Adrenal gland (tissue), 12 donors: ENCODE measurements around the gene CEP41. TPM values are rescaled to one million over a fixed set of nuclear protein-coding genes. Genes with fewer than 3 reads are reported as not detected.

Experiments used
- DNase-seq, 7 donors: peaks; one replicate each; pipeline ENCODE4 v3.0.0-alpha.2; 2019 to 2020
- H3K27ac ChIP-seq, 5 donors: fragments of 200-600 bp; sonication (generic) in 4 of 5; 1 replicate in 3 of 5; 2 replicates in 2 of 5; pipeline versions ENCODE4 v1.5.1 to v1.8.0; 2016 to 2020; ENCODE audit warnings: mild to moderate bottlenecking in 1 of 5
- H3K27me3 ChIP-seq: fragments of 200-600 bp; 2 replicates; pipeline ENCODE4 v1.8.0; 2021
- H3K36me3 ChIP-seq, 2 donors: fragments of 200-600 bp; replicated peaks in 1 of 2; 1 replicate in 1 of 2; 2 replicates in 1 of 2; pipeline versions ENCODE4 v1.5.1 to v1.8.0; 2018 to 2022
- H3K4me1 ChIP-seq, 2 donors: fragments of 200-600 bp; replicated peaks in 1 of 2; 1 replicate in 1 of 2; 2 replicates in 1 of 2; pipeline versions ENCODE4 v1.5.1 to v1.8.0; 2018 to 2021
- H3K4me3 ChIP-seq, 4 donors: fragments of 200-600 bp; sonication (generic) in 3 of 4; one replicate each; pipeline ENCODE4 v1.5.1; 2016 to 2018
- H3K9me3 ChIP-seq, 3 donors: fragments of 200-600 bp; sonication (generic) in 1 of 3; replicated peaks in 1 of 3; 1 replicate in 2 of 3; 2 replicates in 1 of 3; pipeline versions ENCODE4 v1.5.1 to v1.8.0; 2016 to 2021
- POLR2A ChIP-seq, 2 donors: fragments of 450-650 bp; IDR thresholded peaks; one replicate each; pipeline ENCODE4 v1.6.1; 2017; ENCODE audit warnings: antibody characterized with exemption in 2 of 2, mild to moderate bottlenecking in 2 of 2, moderate library complexity in 1 of 2
- WGBS, 4 donors: extraction: QIAGEN DNeasy Blood & Tissue Kit in 2 of 4; methylation state at CpG; one replicate each; pipeline versions ENCODE4 v1.1.5 to v1.1.7; 2013 to 2017; 5-methylcytosine and 5-hydroxymethylcytosine counted together
- intact Hi-C, 2 donors: fragments of 100-400 bp; cut with DNase I; formaldehyde crosslinking; loops; one replicate each; pipeline versions ENCODE4 v1.14.1 to v1.15.0; 2022 to 2023
- polyA plus RNA-seq, 3 donors: library from polyadenylated mRNA; stranded (reverse); fragments of 200-250 nt in 2 of 3; fragments of 350-450 nt in 1 of 3; fragmentation: Illumina TruSeq in 1 of 3; extraction: RNeasy Lipid Tissue Mini Kit (QIAGEN cat#74804) in 1 of 3; gene quantifications; one replicate each; pipeline ENCODE4 v1.2.3, GENCODE V29; 2013 to 2014
- total RNA-seq, 9 donors: library from RNA; depleted of rRNA in 4 of 9; stranded (reverse); fragments of >200 nt in 4 of 9; fragments of 120-200 nt in 1 of 9; fragmentation: NEBNext Ultra II Directional in 1 of 9; extraction: Animal tissue kit (Norgen Biotek cat#: 25700) in 1 of 9; gene quantifications; one replicate each; pipeline versions ENCODE4 v1.1.0 to v1.2.4, GENCODE V29; 2013 to 2023
- TF ChIP-seq, protein P1 (sequence below), 6 experiments: fragments of 450-650 bp in 4 of 6; fragments of 200-600 bp in 2 of 6; sonication (generic) in 1 of 6; IDR thresholded peaks; 1 replicate in 5 of 6; 2 replicates in 1 of 6; pipeline versions ENCODE4 v1.5.1 to v1.8.0; 2016 to 2021; ENCODE audit warnings: antibody characterized with exemption in 6 of 6, mild to moderate bottlenecking in 2 of 6, moderate library complexity in 1 of 6
- donor health status: healthy with polysubstance abuse.
- donor health status: Bipolar disorder and iron deficiency.
- donor health status: DM: yes; HTN: yes; CAD: no.
- donor health status: DM: no; HTN: no; CAD: no.
- donor health status: DM: no; HTN: no; CAD: no.
- donor health status: DM: yes; HTN: yes; CAD: no.

Gene CEP41
- total and polyA plus RNA-seq, 12 donors: 3.9 to 22.9 (median 15.4) TPM

DNA sequence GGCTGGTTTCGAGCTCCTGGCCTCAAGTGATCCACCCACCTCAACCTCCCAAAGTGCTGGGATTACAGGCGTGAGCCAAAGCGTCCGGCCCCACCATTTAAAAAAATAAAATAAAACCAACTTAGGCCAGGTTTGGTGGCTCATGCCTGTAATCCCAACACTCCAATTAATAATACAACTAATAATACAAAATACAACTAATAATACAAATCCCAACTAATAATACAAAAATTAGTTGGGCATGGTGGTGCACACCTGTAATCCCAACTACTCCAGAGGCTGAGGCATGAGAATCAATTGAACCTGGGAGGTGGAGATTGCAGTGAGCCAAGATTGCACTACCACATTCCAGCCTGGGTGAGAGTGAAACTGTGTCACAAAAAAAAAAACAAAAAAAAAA is 27.6 kb downstream of the CEP41 start:
- Histone ChIP-seq H3K9me3 (no peaks in the 10 kb centered on the region), H3K36me3 (no peaks in the 10 kb centered on the region), H3K27ac (no peak overlapping the region), H3K4me1 (peaks cover 6 to 21% of the 10 kb centered on the region in 2 donors), H3K4me3 (no peak overlapping the region), H3K27me3 (no peaks in the 10 kb centered on the region)
- DNase-seq: no peak
- intact Hi-C loops: no loop called here
- whole genome bisulfite sequencing, 4 donors: 91 to 100% (median 97%) methylated on average over 4 of the region's 4 CpGs
- no peak for TF ChIP-seq POLR2A (IDR thresholded peaks at IDR 0.05)

DNA sequence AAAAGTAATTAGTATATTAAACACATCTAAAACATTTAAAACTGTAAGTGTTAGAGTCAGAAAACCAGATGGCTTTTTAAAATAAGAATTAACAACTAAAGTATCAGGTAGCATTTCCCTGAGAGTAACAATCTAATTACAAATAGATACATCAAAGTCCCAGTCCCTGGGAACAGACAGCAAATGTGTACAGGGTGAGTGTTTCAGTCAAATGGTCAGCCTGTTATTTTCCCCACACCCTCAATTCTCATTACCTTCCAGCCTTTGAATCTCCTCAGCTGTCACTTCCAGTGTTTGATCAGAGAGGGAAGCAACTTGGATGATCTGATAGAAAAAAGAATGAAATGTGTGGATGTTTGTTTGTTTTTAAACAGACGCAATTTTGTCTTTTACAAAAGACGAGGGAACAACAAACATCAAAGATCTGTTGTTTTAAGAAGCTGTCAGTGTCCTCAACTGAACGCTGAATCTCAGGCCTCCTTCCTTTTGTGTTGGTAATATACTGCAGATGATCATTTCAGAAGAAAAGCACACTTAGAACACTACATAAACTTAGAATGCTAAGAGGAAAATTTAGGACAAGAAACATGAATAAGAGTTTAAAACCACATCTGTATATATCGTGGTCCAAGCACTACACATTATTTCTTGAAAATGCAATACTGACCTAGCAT is 29.8 kb downstream of the CEP41 start:
- intact Hi-C loops: no loop called here

DNA sequence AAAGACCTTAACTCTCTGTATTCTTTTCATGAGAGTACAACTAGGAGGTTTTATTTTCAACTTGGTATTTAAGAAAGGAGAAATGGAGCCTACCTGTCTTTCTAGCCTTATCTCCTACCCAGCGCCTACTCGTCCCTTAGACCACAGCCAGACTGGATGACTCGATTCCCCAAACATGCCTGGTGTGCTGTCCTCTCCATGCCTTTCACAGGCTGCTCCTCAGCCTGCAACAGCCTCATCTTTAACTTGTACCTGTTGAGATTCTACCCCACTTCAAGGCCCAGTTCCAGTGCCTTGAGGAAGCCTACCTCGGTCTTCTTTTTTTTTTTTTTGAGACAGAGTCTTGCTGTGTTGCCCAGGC is 31.1 kb downstream of the CEP41 start:
- H3K9me3 ChIP-seq: no peaks in the 10 kb centered on the region
- no peaks in the 10 kb centered on the region for H3K27me3 ChIP-seq
- no peak overlapping the region for H3K27ac ChIP-seq
- DNase-seq: no peak
- WGBS, 4 donors: 88 to 91% (median 90%) methylated on average over 4 of the region's 4 CpGs
- H3K36me3 ChIP-seq: no peaks in the 10 kb centered on the region
- peaks cover 0 to 10% of the 10 kb centered on the region in 2 donors for H3K4me1 ChIP-seq
- H3K4me3 ChIP-seq: no peak overlapping the region
- no peak for TF ChIP-seq POLR2A (IDR thresholded peaks at IDR 0.05)
- TF ChIP-seq, protein P1, sequence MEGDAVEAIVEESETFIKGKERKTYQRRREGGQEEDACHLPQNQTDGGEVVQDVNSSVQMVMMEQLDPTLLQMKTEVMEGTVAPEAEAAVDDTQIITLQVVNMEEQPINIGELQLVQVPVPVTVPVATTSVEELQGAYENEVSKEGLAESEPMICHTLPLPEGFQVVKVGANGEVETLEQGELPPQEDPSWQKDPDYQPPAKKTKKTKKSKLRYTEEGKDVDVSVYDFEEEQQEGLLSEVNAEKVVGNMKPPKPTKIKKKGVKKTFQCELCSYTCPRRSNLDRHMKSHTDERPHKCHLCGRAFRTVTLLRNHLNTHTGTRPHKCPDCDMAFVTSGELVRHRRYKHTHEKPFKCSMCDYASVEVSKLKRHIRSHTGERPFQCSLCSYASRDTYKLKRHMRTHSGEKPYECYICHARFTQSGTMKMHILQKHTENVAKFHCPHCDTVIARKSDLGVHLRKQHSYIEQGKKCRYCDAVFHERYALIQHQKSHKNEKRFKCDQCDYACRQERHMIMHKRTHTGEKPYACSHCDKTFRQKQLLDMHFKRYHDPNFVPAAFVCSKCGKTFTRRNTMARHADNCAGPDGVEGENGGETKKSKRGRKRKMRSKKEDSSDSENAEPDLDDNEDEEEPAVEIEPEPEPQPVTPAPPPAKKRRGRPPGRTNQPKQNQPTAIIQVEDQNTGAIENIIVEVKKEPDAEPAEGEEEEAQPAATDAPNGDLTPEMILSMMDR (IDR thresholded peaks at IDR 0.05): no peak
- intact Hi-C loops: no loop called here

More for the DNA sequence above, 29.8 kb downstream of the CEP41 start:
- DNase-seq: no peak
- Histone ChIP-seq H3K27me3 (no peaks in the 10 kb centered on the region), H3K27ac (no peak overlapping the region), H3K9me3 (no peaks in the 10 kb centered on the region), H3K4me3 (no peak overlapping the region), H3K4me1 (peaks cover 0 to 10% of the 10 kb centered on the region in 2 donors), H3K36me3 (no peaks in the 10 kb centered on the region)
- 65 to 76% (median 74%) methylated on average over 4 of the region's 4 CpGs for WGBS, 4 donors
- TF ChIP-seq POLR2A (IDR thresholded peaks at IDR 0.05): no peak
- TF ChIP-seq, protein P1 (IDR thresholded peaks at IDR 0.05): no peak

DNA sequence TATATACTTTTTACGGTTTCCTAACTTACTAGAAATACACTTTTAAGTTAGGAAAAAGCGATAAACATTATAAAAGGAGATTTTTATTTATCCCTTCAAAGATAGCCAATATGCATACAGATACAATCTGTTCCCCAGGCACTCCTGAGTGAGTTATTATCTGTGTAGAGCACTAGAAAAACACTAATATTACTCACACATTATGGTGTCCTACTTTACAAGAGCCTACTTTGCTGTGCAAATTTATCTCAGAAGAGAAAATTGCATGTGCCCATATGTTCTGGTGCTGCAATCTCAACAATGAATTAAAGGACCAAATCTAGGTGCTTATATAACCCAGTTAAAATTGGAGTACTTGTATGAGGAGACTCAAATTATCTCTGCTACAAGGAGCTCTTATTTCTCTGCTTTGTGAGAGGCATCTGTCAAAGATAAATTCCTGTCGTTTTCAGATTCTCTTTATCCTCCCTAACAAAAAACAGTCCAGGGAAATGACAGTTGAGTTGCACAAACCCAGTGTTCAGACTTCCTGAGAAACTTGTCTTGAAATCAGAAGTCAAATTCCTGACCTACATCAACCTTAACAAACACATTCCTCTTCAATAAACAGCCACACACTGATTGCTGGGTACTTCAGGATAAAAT is 31.6 kb downstream of the CEP41 start:
- H3K36me3 ChIP-seq: no peaks in the 10 kb centered on the region
- intact Hi-C loops: no loop called here
- no peaks in the 10 kb centered on the region for H3K27me3 ChIP-seq
- H3K4me1 ChIP-seq: peaks cover 0 to 10% of the 10 kb centered on the region in 2 donors
- no peak overlapping the region for H3K27ac ChIP-seq
- WGBS, 4 donors: 60 to 68% (median 62%) methylated on average over 3 of the region's 3 CpGs
- DNase-seq: no peak
- H3K9me3 ChIP-seq: no peaks in the 10 kb centered on the region
- H3K4me3 ChIP-seq: no peak overlapping the region
- no peak for TF ChIP-seq POLR2A (IDR thresholded peaks at IDR 0.05)
- TF ChIP-seq, protein P1 (IDR thresholded peaks at IDR 0.05): no peak
